K562 (cell line): ENCODE data around the gene HECW1. TPM values are rescaled to one million over a fixed set of nuclear protein-coding genes. Genes with fewer than 3 reads are reported as not detected.

ENCODE experiments used
- ASH1L ChIP-seq: fragments of 450-650 bp; IDR thresholded peaks from 2 replicates; pipeline ENCODE4 v1.6.1; 2018; ENCODE audit warnings: borderline replicate concordance, mild to moderate bottlenecking, low read depth; ENCODE audit not compliant: partially characterized antibody
- DACH1 ChIP-seq: fragments of 450-650 bp; IDR thresholded peaks from 2 replicates; pipeline ENCODE4 v1.6.1; 2018; ENCODE audit not compliant: partially characterized antibody
- polyA plus RNA-seq, 8 experiments: library from polyadenylated mRNA; depleted of rRNA in 4 of 8; stranded (reverse) in 5 of 8; unstranded in 3 of 8; fragments of >200 nt; fragmentation: Nextera tagmentation in 2 of 8; fragmentation: Illumina TruSeq in 1 of 8; extraction: Ambion mirVana in 2 of 8; extraction: Trizol in 1 of 8; gene quantifications; 2 replicates each; pipeline versions ENCODE4 v1.2.1 to v1.2.3, GENCODE V29; 2011 to 2014; ENCODE audit warnings: inconsistent platforms in 1 of 8, missing spikeins in 1 of 8
- total RNA-seq, 7 experiments: library from RNA; depleted of rRNA in 6 of 7; stranded (reverse); fragments of >200 nt in 6 of 7; fragmentation: Illumina TruSeq in 2 of 7; extraction: Trizol in 2 of 7; gene quantifications; 2 replicates each; pipeline versions ENCODE4 v1.2.1 to v1.2.3, GENCODE V29; 2011 to 2021; ENCODE audit warnings: low replicate concordance in 1 of 7
- TF ChIP-seq, protein P1 (sequence below), 2 experiments: fragments of 450-650 bp; formaldehyde crosslinking in 1 of 2; IDR thresholded peaks; 2 replicates each; pipeline versions ENCODE4 v1.4.0 to v1.6.1; 2014 to 2020; ENCODE audit warnings: mild to moderate bottlenecking in 2 of 2, borderline replicate concordance in 1 of 2, low read depth in 1 of 2

HECW1 gene
- total and polyA plus RNA-seq, 9 of the 15 experiments (the other 6 are each of a cell fraction or from before 2014, with no cell fraction given): 0.07 to 0.31 (median 0.13) TPM; not detected in 4

DNA sequence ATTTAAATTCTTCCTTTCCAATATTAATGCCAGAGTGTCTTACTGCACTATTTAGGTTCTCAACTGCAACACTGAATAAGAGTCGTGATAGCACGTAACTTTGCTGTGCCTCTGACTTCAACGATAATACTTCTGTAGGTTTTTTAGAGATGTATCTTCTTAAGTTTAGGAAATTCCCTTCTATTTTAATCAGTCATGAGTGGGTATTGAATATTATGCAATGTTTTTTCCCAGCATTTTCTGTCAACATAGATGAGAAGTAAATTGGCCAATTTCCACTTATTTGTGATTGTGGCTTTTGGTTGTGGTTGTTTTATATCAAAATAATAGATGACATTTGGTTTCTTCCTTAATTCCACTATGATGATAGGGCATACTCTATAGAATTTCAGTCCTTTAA is 463.8 kb downstream of the HECW1 start (continued):
- TF ChIP-seq, protein P1, sequence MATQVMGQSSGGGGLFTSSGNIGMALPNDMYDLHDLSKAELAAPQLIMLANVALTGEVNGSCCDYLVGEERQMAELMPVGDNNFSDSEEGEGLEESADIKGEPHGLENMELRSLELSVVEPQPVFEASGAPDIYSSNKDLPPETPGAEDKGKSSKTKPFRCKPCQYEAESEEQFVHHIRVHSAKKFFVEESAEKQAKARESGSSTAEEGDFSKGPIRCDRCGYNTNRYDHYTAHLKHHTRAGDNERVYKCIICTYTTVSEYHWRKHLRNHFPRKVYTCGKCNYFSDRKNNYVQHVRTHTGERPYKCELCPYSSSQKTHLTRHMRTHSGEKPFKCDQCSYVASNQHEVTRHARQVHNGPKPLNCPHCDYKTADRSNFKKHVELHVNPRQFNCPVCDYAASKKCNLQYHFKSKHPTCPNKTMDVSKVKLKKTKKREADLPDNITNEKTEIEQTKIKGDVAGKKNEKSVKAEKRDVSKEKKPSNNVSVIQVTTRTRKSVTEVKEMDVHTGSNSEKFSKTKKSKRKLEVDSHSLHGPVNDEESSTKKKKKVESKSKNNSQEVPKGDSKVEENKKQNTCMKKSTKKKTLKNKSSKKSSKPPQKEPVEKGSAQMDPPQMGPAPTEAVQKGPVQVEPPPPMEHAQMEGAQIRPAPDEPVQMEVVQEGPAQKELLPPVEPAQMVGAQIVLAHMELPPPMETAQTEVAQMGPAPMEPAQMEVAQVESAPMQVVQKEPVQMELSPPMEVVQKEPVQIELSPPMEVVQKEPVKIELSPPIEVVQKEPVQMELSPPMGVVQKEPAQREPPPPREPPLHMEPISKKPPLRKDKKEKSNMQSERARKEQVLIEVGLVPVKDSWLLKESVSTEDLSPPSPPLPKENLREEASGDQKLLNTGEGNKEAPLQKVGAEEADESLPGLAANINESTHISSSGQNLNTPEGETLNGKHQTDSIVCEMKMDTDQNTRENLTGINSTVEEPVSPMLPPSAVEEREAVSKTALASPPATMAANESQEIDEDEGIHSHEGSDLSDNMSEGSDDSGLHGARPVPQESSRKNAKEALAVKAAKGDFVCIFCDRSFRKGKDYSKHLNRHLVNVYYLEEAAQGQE (IDR thresholded peaks at IDR 0.05; ENCODE audit: borderline replicate concordance): no peak
- TF ChIP-seq, protein P1 (CRISPR knock-in tag; IDR thresholded peaks at IDR 0.05; ENCODE audit: low read depth): no peak
- TF ChIP-seq ASH1L: no peak
- no peak for TF ChIP-seq DACH1
